OCI-LY3 (cell line): ENCODE data around the gene SLC39A3.

Experiments
- CTCF ChIP-seq: fragments of 200-600, 300-600 bp; sonication (generic); IDR thresholded peaks from 2 replicates; pipeline ENCODE4 v1.5.1; 2014; ENCODE audit warnings: antibody characterized with exemption, low read length, low read depth
- EZH2phosphoT487 ChIP-seq: fragments of 200-600 bp; shearing (Covaris generic); IDR thresholded peaks from 2 replicates; pipeline ENCODE4 v1.6.1; 2018; ENCODE audit warnings: antibody characterized with exemption, mixed run types, low read depth

- TF ChIP-seq CTCF = no peak
- TF ChIP-seq EZH2phosphoT487 = no peak
These were observed 29.4 kb upstream of the SLC39A3 start for GRCh38 chr19:2769218-2769617.
